WERI-Rb-1 (cell line): Measurements from ENCODE around the gene SERINC2.
A peak's percentile ranks its signal among the peaks of the same experiment; 100 is the strongest.

Source experiments
- DNase-seq: peaks from one replicate; pipeline ENCODE4 v3.0.0-alpha.2; 2020
- H3K27ac ChIP-seq: fragments of 250-450 bp; sonication (Bioruptor Pico); 2 replicates; pipeline ENCODE4 v1.5.1; 2020; ENCODE audit warnings: mild to moderate bottlenecking, moderate library complexity
- H3K27me3 ChIP-seq: fragments of 250-450 bp; sonication (Bioruptor Pico); 2 replicates; pipeline ENCODE4 v1.5.1; 2021; ENCODE audit warnings: mild to moderate bottlenecking, low read depth, moderate library complexity; ENCODE audit not compliant: insufficient read depth, severe bottlenecking
- H3K36me3 ChIP-seq: fragments of 250-450 bp; sonication (Bioruptor Pico); 2 replicates; pipeline ENCODE4 v1.5.1; 2020; ENCODE audit warnings: mild to moderate bottlenecking, moderate library complexity
- H3K4me3 ChIP-seq: 2 replicates; pipeline ENCODE4 v1.5.1; 2011; ENCODE audit warnings: low read depth, mild to moderate bottlenecking, control low read depth, low read length
- H3K9me3 ChIP-seq: fragments of 250-450 bp; sonication (Bioruptor Pico); 2 replicates; pipeline ENCODE4 v1.5.1; 2021; ENCODE audit warnings: mild to moderate bottlenecking, moderate library complexity; ENCODE audit not compliant: severe bottlenecking
- TF ChIP-seq, protein P1 (sequence below): IDR thresholded peaks from 2 replicates; pipeline ENCODE4 v1.5.1; 2011; ENCODE audit warnings: low read depth, mild to moderate bottlenecking, control low read depth, inconsistent platforms, low read length

The SERINC2 gene

DNA sequence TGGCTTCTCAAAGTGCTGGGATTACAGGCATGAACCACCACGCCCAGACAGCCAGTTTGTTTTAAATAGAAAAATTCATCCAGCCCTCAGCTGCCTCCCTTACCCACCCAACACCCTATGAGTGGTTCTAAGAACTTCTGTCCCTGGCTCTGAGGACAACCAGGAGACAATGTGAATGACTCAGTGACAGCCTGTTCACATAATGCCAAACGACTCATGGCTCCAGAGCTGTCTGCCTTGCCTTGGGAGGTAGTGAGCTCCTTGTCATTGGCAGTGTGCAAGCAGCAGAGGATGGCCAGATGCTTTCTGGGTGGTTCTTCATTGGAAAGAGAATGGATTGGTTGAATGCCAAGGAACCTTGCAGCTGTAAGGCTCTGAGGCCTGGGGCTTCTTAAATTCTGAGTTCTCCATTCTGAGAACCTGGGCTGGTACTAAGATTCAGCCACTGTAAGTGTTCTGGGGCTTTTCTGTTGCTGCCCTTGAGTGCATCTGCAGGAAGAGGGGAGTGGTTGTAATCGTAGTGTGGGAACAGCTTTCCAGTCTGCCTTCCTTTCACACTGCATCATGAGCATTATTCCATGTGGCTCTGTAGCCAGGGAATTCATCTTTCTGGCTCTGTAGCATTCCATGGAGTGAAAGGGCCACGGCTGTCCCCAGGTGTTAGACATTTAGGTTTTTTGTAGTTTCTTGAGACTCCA, 5.8 kb downstream of the SERINC2 start:
- DNase-seq, result no peak
- no peak overlapping the region for H3K27ac ChIP-seq
- H3K36me3 ChIP-seq, result no peaks in the 10 kb centered on the region
- TF ChIP-seq, protein P1, sequence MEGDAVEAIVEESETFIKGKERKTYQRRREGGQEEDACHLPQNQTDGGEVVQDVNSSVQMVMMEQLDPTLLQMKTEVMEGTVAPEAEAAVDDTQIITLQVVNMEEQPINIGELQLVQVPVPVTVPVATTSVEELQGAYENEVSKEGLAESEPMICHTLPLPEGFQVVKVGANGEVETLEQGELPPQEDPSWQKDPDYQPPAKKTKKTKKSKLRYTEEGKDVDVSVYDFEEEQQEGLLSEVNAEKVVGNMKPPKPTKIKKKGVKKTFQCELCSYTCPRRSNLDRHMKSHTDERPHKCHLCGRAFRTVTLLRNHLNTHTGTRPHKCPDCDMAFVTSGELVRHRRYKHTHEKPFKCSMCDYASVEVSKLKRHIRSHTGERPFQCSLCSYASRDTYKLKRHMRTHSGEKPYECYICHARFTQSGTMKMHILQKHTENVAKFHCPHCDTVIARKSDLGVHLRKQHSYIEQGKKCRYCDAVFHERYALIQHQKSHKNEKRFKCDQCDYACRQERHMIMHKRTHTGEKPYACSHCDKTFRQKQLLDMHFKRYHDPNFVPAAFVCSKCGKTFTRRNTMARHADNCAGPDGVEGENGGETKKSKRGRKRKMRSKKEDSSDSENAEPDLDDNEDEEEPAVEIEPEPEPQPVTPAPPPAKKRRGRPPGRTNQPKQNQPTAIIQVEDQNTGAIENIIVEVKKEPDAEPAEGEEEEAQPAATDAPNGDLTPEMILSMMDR, result no peak
- H3K27me3 ChIP-seq, result no peaks in the 10 kb centered on the region
- no peak overlapping the region for H3K4me3 ChIP-seq
- H3K9me3 ChIP-seq, result no peaks in the 10 kb centered on the region

DNA sequence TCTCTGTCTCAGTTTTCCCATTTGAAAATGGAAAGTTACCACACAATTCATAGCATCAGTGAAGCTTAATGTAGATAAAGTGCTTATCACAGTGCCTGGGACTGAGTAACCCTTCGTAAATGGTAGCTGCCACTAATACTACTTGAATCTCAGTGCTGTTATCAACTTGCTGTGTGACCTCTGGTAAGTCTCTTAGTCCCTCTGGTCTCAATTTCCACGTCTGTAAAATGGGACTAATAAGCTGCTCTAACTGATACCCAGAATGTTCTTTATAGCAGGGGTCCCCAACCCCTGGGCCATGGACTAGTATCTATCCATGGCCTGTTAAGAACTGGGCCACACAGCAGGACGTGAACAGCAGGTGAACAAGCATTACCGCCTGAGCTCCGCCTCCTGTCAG, 7.7 kb downstream of the SERINC2 start:
- H3K36me3 ChIP-seq, result no peaks in the 10 kb centered on the region
- H3K9me3 ChIP-seq, result no peaks in the 10 kb centered on the region
- H3K27ac ChIP-seq, result no peak overlapping the region
- no peak overlapping the region for H3K4me3 ChIP-seq
- TF ChIP-seq, protein P1, result no peak
- no peak for DNase-seq
- no peaks in the 10 kb centered on the region for H3K27me3 ChIP-seq

DNA sequence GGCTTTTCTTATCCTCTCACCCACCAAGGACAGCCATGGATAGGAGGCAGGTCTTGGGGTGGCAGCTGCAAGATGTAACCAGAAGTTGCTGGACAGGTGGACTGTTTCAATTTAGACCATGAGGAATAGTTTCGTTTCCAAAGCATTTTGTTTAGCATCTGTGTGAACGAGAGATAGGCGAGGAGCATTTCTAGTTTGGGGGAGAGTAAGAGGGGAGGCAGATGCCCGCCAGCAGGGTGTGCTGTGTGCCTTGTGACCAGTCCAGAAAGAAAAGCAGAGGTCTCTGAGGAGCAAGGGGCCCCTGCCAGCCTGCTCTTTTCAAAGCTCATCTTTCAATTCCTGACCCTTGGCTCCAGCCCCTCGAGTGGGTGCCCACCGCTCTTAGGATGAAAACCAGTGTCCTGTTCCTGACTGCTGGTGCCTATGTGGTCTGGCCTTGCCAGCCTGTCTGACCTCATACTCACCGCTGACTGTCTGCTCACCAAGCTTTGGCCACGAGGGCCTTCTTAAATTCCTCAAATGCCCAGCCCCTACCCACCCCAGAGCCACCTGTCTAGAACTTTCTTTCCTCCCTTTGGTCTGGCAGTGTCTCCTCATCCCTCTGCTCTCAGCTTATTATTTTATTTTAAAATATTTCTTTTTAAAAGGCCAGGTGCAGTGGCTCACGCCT, 8.5 kb downstream of the SERINC2 start:
- Histone ChIP-seq H3K27me3 (no peaks in the 10 kb centered on the region), H3K36me3 (no peaks in the 10 kb centered on the region), H3K4me3 (no peak overlapping the region), H3K9me3 (no peaks in the 10 kb centered on the region), H3K27ac (no peak overlapping the region)
- DNase-seq, result peak; percentile 53
- TF ChIP-seq, protein P1, result peak; percentile 72

DNA sequence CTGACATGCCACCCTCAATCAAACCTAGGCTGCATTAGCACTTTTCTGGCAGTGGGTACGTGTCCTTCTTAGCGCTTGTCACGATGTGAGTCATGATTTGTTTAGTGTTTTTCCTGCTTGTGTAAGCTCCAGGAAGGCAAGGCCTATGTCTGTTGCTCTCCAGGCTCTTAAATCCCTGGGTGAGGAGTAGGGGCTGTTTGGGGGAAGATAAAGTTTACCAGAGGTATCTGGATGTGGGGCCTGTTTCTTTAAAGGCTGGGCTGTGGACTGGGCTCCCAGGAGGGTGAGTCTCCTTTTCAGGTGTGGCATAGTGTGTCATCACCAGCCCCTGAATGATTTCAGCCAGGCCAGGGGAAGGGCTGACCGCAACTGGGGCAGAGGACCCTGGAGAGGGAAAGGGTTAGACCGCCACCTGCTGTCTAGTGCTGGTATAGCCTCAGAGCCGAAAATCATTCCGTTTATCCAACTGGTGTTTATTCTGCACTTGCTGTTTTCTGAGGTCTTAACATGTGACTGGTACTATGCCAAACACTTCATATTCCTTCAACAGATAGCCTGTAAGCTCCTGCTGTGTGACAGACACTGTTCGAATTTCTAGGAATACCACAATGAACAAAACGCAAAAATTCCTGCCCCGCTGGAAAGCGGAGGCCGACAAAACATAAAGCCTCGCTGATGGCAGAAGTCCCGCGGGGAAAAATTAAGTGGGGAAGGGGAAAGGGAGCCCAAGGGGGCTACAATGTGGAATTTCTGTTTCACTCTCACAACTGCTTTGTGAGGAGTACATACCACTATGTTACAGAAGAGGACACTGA, 9.7 kb downstream of the SERINC2 start:
- Histone ChIP-seq H3K9me3 (no peaks in the 10 kb centered on the region), H3K4me3 (peak overlapping the region; percentile 30), H3K36me3 (no peaks in the 10 kb centered on the region), H3K27me3 (no peaks in the 10 kb centered on the region), H3K27ac (no peak overlapping the region)
- DNase-seq, result peak; percentile 73
- TF ChIP-seq, protein P1, result peak; percentile 97

DNA sequence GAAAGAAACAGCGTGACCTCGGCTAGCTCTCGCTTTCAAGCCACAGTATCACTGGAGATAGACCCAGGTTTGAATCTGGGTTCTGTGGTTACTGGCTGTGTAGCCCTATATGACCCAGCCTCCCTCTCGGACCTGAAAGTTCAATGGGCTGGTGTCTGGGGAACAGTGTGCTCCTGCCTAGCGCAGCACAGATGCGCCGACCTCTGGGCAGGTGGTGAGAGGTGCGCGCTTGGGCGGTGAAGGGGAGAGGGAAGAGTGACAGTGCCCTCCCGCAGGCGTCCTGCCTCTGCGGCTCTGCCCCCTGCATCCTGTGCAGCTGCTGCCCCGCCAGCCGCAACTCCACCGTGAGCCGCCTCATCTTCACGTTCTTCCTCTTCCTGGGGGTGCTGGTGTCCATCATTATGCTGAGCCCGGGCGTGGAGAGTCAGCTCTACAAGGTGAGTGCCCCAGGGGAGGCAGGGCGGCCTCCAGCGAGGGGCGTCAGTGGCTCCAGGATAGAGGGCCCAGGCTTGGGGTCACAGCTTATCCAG, 10.5 kb downstream of the SERINC2 start:
- H3K27ac ChIP-seq, result no peak overlapping the region
- H3K27me3 ChIP-seq, result no peaks in the 10 kb centered on the region
- TF ChIP-seq, protein P1, result no peak
- peak overlapping the region; percentile 7; the same call in 1 of the 2 replicates for H3K4me3 ChIP-seq
- H3K9me3 ChIP-seq, result no peaks in the 10 kb centered on the region
- no peak for DNase-seq
- H3K36me3 ChIP-seq, result no peaks in the 10 kb centered on the region
